H1 (cell line): Measurements from ENCODE around the gene NR3C2. TPM values are rescaled to one million over a fixed set of nuclear protein-coding genes. Genes with fewer than 3 reads are reported as not detected.
A peak's percentile ranks its signal among the peaks of the same experiment; 100 is the strongest.

Experiments used
- CTCF ChIA-PET: fragments of 300-600 bp; sonication (Branson Sonifier 250); formaldehyde crosslinking; loops from one replicate; lab custom pipeline; 2021; ENCODE audit not compliant: partially characterized antibody; lab: Charles Lee
- POLR2A ChIA-PET: fragments of 300-600 bp; sonication (Branson Sonifier 250); formaldehyde crosslinking; loops from one replicate; lab custom pipeline; 2021; ENCODE audit warnings: inconsistent platforms; ENCODE audit not compliant: partially characterized antibody; lab: Charles Lee
- DNase-seq, 2 experiments: peaks; one replicate each; pipeline versions ENCODE4 v3.0.0 to v3.0.0-alpha.2; 2010 to 2022; ENCODE audit warnings: low spot score in 2 of 2, low read depth in 1 of 2, mixed read lengths in 1 of 2
- FAIRE-seq: peaks from 2 replicates; lab custom pipeline; 2011; peaks lifted over from hg19 to GRCh38; lab: Jason Lieb, UNC
- H2AFZ ChIP-seq: 2 replicates; pipeline ENCODE4 v1.8.1; 2012; ENCODE audit warnings: low read length, inconsistent platforms
- H2AK5ac ChIP-seq: 2 replicates; pipeline ENCODE4 v1.6.1; 2013; ENCODE audit warnings: low read depth, low read length
- H2BK120ac ChIP-seq: replicated peaks from 2 replicates; pipeline ENCODE3; 2013; ENCODE audit warnings: low read depth, low read length, inconsistent platforms
- H2BK12ac ChIP-seq: 2 replicates; pipeline ENCODE4 v1.6.1; 2013; ENCODE audit warnings: low read depth, low read length
- H2BK15ac ChIP-seq: 2 replicates; pipeline ENCODE4 v1.6.1; 2013; ENCODE audit warnings: low read length
- H2BK20ac ChIP-seq: 2 replicates; pipeline ENCODE4 v1.6.1; 2013; ENCODE audit warnings: low read length
- H2BK5ac ChIP-seq: 2 replicates; pipeline ENCODE4 v1.6.1; 2013; ENCODE audit warnings: low read depth, low read length
- H3K14ac ChIP-seq: 2 replicates; pipeline ENCODE4 v1.6.1; 2013; ENCODE audit warnings: inconsistent platforms; ENCODE audit not compliant: insufficient read length
- H3K18ac ChIP-seq: 2 replicates; pipeline ENCODE4 v1.6.1; 2013; ENCODE audit warnings: low read length; ENCODE audit errors: extremely low read depth
- H3K23ac ChIP-seq: 2 replicates; pipeline ENCODE4 v1.6.1; 2013; ENCODE audit warnings: inconsistent platforms; ENCODE audit not compliant: insufficient read length
- H3K23me2 ChIP-seq: 2 replicates; pipeline ENCODE4 v1.6.1; 2013; ENCODE audit warnings: low read depth, low read length
- H3K27ac ChIP-seq: 2 replicates; pipeline ENCODE4 v1.6.1; 2011; ENCODE audit warnings: low read depth, low read length, inconsistent platforms
- H3K27me3 ChIP-seq, 4 experiments: replicated peaks in 1 of 4; 1 replicate in 1 of 4; 2 replicates in 3 of 4; pipeline versions ENCODE4 v1.6.1 to v1.8.1; 2011 to 2013; ENCODE audit warnings: low read length in 3 of 4, mild to moderate bottlenecking in 3 of 4, inconsistent platforms in 2 of 4, mixed read lengths in 2 of 4, moderate library complexity in 1 of 4; ENCODE audit not compliant: control insufficient read depth in 3 of 4, insufficient read depth in 3 of 4; ENCODE audit errors: extremely low read depth in 1 of 4
- H3K36me3 ChIP-seq, 4 experiments: 2 replicates each; pipeline versions ENCODE4 v1.6.1 to v1.8.1; 2011 to 2013; ENCODE audit warnings: mild to moderate bottlenecking in 4 of 4, low read length in 3 of 4, moderate library complexity in 2 of 4, control low read depth in 1 of 4, inconsistent platforms in 1 of 4; ENCODE audit not compliant: insufficient read depth in 4 of 4, control insufficient read depth in 2 of 4
- H3K4ac ChIP-seq: replicated peaks from 2 replicates; pipeline ENCODE3; 2013; ENCODE audit warnings: low read length, low read depth, mixed read lengths, inconsistent platforms; ENCODE audit not compliant: insufficient read length
- H3K4me1 ChIP-seq, 4 experiments: replicated peaks in 1 of 4; 1 replicate in 1 of 4; 2 replicates in 3 of 4; pipeline versions ENCODE4 v1.6.1 to v1.8.1; 2011 to 2013; ENCODE audit warnings: low read length in 3 of 4, inconsistent platforms in 2 of 4, mixed read lengths in 1 of 4; ENCODE audit not compliant: insufficient read depth in 4 of 4, control insufficient read depth in 3 of 4
- H3K4me2 ChIP-seq, 2 experiments: 2 replicates each; pipeline versions ENCODE4 v1.6.1 to v1.8.1; 2011 to 2013; ENCODE audit warnings: low read depth in 2 of 2, low read length in 2 of 2, control low read depth in 1 of 2, inconsistent platforms in 1 of 2, mild to moderate bottlenecking in 1 of 2; ENCODE audit not compliant: insufficient read depth in 1 of 2
- H3K4me3 ChIP-seq, 4 experiments: fragments of 200-600, 300-600 bp in 1 of 4; sonication (generic), shearing (Covaris generic), sonication (Bioruptor Twin) in 1 of 4; 2 replicates each; pipeline versions ENCODE4 v1.5.1 to v1.8.1; 2011 to 2016; ENCODE audit warnings: low read length in 4 of 4, low read depth in 3 of 4, control low read depth in 2 of 4, inconsistent platforms in 2 of 4, mild to moderate bottlenecking in 2 of 4, mixed read lengths in 1 of 4, moderate library complexity in 1 of 4; ENCODE audit not compliant: insufficient read depth in 2 of 4; ENCODE audit errors: extremely low read depth in 1 of 4
- H3K56ac ChIP-seq: replicated peaks from 2 replicates; pipeline ENCODE3; 2013; ENCODE audit warnings: low read depth, mild to moderate bottlenecking, mixed read lengths, low read length, inconsistent platforms; ENCODE audit not compliant: insufficient read length
- H3K79me1 ChIP-seq: 2 replicates; pipeline ENCODE4 v1.6.1; 2013; ENCODE audit warnings: low read depth, low read length, control low read depth
- H3K79me2 ChIP-seq, 2 experiments: 2 replicates each; pipeline versions ENCODE4 v1.6.1 to v1.8.1; 2012 to 2013; ENCODE audit warnings: low read length in 2 of 2, mild to moderate bottlenecking in 2 of 2, inconsistent platforms in 1 of 2; ENCODE audit not compliant: insufficient read depth in 2 of 2, control insufficient read depth in 1 of 2
- H3K9ac ChIP-seq, 4 experiments: replicated peaks in 1 of 4; 1 replicate in 1 of 4; 2 replicates in 3 of 4; pipeline versions ENCODE4 v1.6.1 to v1.8.1; 2011 to 2013; ENCODE audit warnings: low read depth in 3 of 4, low read length in 3 of 4, control low read depth in 2 of 4, mild to moderate bottlenecking in 2 of 4, moderate library complexity in 2 of 4, inconsistent platforms in 1 of 4; ENCODE audit errors: extremely low read depth in 1 of 4
- H3K9me3 ChIP-seq, 2 experiments: 2 replicates each; pipeline versions ENCODE4 v1.6.1 to v1.8.1; 2012 to 2013; ENCODE audit warnings: mild to moderate bottlenecking in 2 of 2, moderate library complexity in 2 of 2, control low read depth in 1 of 2, inconsistent platforms in 1 of 2, low read depth in 1 of 2, low read length in 1 of 2, mixed read lengths in 1 of 2; ENCODE audit not compliant: insufficient read depth in 2 of 2
- H4K20me1 ChIP-seq, 2 experiments: replicated peaks in 1 of 2; 2 replicates each; pipeline versions ENCODE3 to v1.8.1; 2011 to 2013; ENCODE audit warnings: inconsistent platforms in 2 of 2, low read length in 2 of 2, mild to moderate bottlenecking in 1 of 2; ENCODE audit not compliant: insufficient read depth in 2 of 2, control insufficient read depth in 1 of 2
- H4K5ac ChIP-seq: 2 replicates; pipeline ENCODE4 v1.6.1; 2013; ENCODE audit warnings: low read length, low read depth, mixed read lengths, inconsistent platforms; ENCODE audit not compliant: insufficient read length
- H4K8ac ChIP-seq: 2 replicates; pipeline ENCODE4 v1.8.0; 2013; ENCODE audit warnings: mild to moderate bottlenecking, moderate library complexity, low read length, inconsistent platforms; ENCODE audit not compliant: insufficient read depth; ENCODE audit errors: extremely low read depth
- H4K91ac ChIP-seq: replicated peaks from 2 replicates; pipeline ENCODE3; 2013; ENCODE audit warnings: low read length, mixed read lengths, inconsistent platforms; ENCODE audit not compliant: insufficient read length
- BCL11A ChIP-seq, 2 experiments: IDR thresholded peaks; one replicate each; pipeline ENCODE4 v1.6.1; 2011; ENCODE audit warnings: low read depth in 2 of 2, low read length in 2 of 2, mild to moderate bottlenecking in 2 of 2
- SP2 ChIP-seq: IDR thresholded peaks from 2 replicates; pipeline ENCODE4 v1.6.1; 2012; ENCODE audit warnings: mild to moderate bottlenecking, low read length, inconsistent platforms
- SRF ChIP-seq: IDR thresholded peaks from 2 replicates; pipeline ENCODE4 v1.6.1; 2011; ENCODE audit warnings: mild to moderate bottlenecking, low read depth, low read length, moderate library complexity
- WGBS, 2 experiments: shearing (Covaris generic) in 1 of 2; methylation state at CpG; one replicate each; pipeline versions ENCODE4 v1.1.6 to v1.1.7; 2013 to 2015; ENCODE audit warnings: low lambda C conversion rate in 2 of 2, mixed read lengths in 2 of 2, inconsistent platforms in 1 of 2, low coverage in 1 of 2, missing lambda C conversion rate in 1 of 2; ENCODE audit not compliant: insufficient replicate concordance in 2 of 2, insufficient coverage in 1 of 2, insufficient read length in 1 of 2; ENCODE audit errors: extremely low coverage in 1 of 2, missing lambda C conversion rate in 1 of 2; 5-methylcytosine and 5-hydroxymethylcytosine counted together
- polyA plus RNA-seq, 7 experiments: library from polyadenylated mRNA; depleted of rRNA in 3 of 7; stranded (reverse) in 5 of 7; unstranded in 2 of 7; fragments of >200 nt in 5 of 7; fragments of 200-250 nt in 2 of 7; gene quantifications; 1 replicate in 5 of 7; 2 replicates in 1 of 7; 4 replicates in 1 of 7; pipeline versions ENCODE4 v1.2.1 to v1.2.3, GENCODE V29; 2011 to 2013; ENCODE audit warnings: missing spikeins in 2 of 7, mixed read lengths in 2 of 7
- total RNA-seq: library from RNA; stranded (reverse); fragmentation: NEBNext Ultra II Directional; extraction: Animal tissue kit (Norgen Biotek cat#: 25700); gene quantifications from 2 replicates; pipeline ENCODE4 v1.2.1, GENCODE V29; 2021

Gene NR3C2
- total and polyA plus RNA-seq, 2 of the 8 experiments (the other 6 are each of a cell fraction or from before 2014, with no cell fraction given): 0.80 to 3.9 TPM

DNA sequence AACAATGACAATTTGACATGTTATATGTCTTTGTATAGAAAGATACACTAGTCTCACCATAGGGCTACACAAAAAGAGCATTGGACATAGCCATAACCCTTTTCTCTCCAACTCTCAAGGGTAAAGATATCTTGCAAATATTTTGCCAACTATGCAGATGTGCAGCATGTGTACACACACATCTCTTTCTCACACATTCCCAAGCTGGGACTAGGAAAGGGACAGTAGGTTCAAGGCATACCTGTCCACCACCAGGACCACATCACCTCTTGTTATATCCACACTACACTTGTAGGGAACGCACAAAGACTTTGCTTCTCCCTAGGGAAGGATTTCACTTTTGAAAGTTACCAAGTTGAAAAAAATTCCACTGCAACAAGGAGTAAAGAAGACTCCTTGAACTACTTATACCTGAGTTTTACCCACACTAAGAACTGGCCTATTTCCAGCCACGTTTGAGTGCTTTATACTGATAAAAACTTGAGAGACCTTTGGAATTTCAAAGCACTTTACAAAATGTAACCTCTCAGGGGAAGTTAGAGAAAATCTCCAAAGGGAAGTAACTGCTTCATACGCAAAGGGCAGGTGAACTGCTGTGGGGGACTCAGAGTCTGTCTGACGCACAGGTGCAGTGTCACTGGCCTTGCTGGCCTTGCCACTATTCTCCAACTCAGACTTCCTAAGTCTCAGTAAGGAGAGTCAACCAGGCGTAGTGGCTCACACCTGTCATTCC, 36.9 kb downstream of the NR3C2 start:
- Histone ChIP-seq H3K36me3 (no peaks in the 10 kb centered on the region), H2BK120ac (no peak overlapping the region), H2AK5ac (no peak overlapping the region), H4K8ac (no peak overlapping the region), H4K20me1 (no peaks in the 10 kb centered on the region), H4K91ac (no peak overlapping the region), H2BK15ac (no peak overlapping the region), H3K4ac (no peak overlapping the region), H3K23ac (no peak overlapping the region), H4K5ac (no peak overlapping the region), H3K56ac (no peak overlapping the region), H3K23me2 (no peaks in the 10 kb centered on the region), H2BK5ac (no peak overlapping the region), H3K4me1 (peaks cover 0 to 3% (median 0%) of the 10 kb centered on the region in 4 experiments; a peak in 1 of 7 replicates), H2AFZ (no peak overlapping the region), H3K27me3 (no peaks in the 10 kb centered on the region), H3K27ac (no peak overlapping the region), H3K18ac (no peak overlapping the region), H3K79me2 (no peaks in the 10 kb centered on the region), H3K9me3 (no peaks in the 10 kb centered on the region), H3K4me3 (no peak overlapping the region), H2BK12ac (no peak overlapping the region), H3K4me2 (no peak overlapping the region), H3K9ac (no peak overlapping the region), H3K79me1 (no peaks in the 10 kb centered on the region), H3K14ac (no peak overlapping the region), H2BK20ac (no peak overlapping the region)
- DNase-seq: no peak
- WGBS, 2 experiments: 91% methylated on average over 5 of the region's 5 CpGs; no CpG with 5 or more reads in 1 of the 2 experiments
- ChIA-PET POLR2A (no interaction called here), CTCF (no interaction called here)
- TF ChIP-seq SRF (no peak), BCL11A (IDR thresholded peaks at IDR 0.05; ENCODE audit: low read depth in 2 of 2, low read length in 2 of 2) (no peak), SP2 (no peak)
- FAIRE-seq: peak; percentile 36
